Islet precursor cell (in vitro differentiated cells): Measurements from ENCODE around the gene IFNAR2.
"Not testable (repeated sequence)": the region's sequence is repeated elsewhere in the genome, so short reads cannot be mapped to it uniquely, and the experiment has no call there.

Experiments
- DNase-seq: peaks from one replicate; pipeline ENCODE4 v3.0.0-alpha.2; 2018

The IFNAR2 gene

DNA sequence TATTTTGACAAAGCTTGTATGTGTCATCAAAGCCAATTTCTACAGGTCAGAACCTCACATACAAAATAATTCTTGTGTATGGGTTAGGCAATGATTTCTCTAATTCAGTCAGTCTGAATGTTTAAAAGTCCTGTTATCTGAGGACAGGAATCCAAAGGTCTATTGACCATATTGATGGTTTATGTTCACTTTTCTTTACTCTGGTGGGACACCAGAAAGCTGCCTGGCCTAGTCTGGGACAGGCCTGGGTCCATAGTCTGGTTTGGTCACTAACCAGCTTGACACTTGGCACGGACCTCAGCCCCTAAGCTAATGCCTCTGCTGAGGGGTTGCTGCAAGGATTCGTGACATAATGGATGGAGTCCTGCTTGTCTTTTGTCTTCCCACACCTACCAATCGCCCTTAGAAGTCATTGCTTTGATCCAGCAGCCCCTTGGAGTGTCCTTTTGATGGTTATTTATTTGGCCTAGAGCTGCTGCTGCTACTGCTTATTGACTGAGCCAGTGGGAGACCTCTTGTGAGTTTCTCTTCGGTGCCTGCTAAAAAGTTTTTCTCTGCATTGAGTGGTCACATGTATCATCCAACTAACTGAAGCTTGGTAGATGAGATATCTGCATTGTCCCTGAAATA, 15.7 kb downstream of the IFNAR2 start:
- no peak for DNase-seq

DNA sequence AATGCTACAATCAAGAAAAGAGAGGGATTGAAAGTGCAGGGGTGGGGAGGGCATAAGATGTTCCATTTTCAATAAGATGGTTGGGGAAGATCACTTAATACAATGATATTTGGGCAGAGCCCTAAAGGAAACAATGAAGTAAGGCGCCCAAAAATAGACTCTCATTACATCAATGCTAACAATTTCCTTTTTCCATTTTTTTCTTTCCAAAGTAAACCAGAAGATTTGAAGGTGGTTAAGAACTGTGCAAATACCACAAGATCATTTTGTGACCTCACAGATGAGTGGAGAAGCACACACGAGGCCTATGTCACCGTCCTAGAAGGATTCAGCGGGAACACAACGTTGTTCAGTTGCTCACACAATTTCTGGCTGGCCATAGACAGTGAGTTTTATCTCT, 16.8 kb downstream of the IFNAR2 start:
- DNase-seq = no peak

DNA sequence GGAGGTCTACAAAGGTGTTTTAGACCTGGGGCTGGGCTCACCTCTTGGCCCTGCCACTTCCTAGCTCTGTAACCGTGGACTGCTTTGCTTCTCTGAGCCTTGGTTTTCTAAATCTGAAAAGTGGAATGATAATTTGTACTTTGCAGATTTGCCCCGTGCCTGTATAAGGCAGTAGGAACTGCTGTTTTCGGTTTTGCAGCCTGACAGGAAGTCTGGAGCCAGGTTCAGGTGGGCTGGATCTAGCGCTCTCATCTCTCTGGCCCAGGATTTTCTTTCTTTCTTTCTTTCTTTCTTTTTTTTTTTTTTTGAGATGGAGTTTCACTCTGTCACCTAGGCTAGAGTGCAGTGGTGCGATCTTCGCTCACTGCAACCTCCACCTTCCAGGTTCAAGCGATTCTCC, 17.2 kb downstream of the IFNAR2 start:
- DNase-seq = no peak

DNA sequence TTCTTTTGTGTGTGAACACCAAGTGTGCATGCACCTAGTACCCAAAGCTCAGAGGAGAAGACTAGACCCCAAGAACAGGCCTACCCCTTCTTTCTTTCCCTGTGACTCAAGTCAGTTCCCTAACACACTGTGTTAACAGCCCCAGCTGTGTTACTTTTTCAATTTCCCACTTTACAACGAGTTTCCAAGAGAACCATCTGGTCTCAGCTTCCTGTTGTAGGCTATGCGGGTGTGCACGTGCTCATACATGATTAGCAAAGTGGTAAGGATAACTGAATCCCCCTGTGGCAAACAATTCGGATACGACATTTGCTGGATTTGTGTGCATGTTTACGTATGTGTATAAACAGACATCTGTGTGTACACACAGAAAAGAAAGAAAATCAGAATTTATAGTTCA, 17.9 kb downstream of the IFNAR2 start:
- DNase-seq = no peak

DNA sequence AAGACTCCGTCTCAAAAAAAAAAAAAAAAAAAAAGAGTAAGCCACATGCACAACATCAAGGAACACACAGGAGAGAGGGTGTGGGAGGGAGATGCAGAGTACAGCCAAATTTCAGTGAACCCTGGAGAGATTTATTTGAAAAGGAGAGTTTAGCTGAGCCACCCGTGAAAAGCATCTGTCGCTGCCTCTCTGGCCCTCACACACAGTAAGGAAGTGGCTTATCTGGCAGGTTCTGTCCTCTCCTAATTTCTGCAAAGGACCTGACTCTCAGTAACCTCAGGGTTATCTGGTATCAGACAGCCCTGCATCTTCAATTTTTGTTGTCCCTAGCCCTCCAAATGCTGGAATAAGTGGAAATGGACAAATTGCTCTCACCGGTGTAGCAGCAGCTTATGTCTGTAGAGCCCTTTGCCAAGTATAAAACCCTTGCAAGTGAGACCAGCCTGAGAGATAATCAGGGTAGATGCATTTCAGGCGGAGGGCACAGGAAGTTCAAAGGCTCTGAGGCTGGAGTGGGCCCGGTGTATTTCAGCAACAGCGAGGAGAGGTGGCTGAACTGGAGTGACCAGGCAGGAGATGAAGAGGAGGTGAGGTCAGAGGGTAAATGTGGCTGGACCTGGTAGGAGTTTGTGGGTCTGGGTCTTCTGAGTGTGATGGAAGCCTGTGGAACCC, 19.7 kb downstream of the IFNAR2 start:
- DNase-seq = no peak

DNA sequence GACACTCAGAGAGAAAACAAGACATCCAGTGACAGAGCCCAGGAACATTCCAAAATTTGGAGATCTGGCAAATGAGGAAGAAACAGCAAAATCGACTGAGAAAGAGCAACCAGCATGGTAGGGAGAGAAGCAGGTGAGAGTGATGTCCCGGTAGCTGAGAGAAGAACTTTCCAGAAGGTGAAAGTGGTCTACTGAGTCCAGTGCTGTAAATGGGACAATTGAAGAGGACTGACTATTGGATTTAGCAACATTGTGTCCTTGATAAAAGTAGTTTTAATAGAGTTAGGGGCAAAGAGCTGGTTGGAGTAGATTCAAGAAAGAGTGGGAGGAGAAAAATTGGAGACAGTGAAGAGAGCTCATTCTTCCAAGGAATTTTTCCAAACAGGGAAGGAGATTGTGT, 21.4 kb downstream of the IFNAR2 start:
- no peak for DNase-seq

DNA sequence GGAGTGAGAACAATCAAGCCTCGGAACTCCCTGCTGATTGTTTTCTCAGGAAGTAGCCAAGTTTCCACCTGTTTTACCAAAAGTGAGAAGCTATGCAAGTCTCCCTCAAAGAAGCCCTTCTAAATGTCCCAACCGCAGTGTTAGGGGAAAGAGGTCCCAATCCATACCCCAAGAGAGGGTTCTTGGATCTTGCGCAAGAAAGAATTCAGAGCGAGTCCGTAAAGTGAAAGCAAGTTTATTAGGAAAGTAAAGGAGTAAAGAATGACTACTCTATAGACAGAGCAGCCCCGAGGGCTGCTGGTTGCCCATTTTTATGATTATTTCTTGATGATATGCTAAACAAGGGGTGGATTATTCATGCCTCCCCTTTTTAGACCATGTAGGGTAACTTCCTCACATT, 23.6 kb downstream of the IFNAR2 start:
- DNase-seq = not testable (repeated sequence)

DNA sequence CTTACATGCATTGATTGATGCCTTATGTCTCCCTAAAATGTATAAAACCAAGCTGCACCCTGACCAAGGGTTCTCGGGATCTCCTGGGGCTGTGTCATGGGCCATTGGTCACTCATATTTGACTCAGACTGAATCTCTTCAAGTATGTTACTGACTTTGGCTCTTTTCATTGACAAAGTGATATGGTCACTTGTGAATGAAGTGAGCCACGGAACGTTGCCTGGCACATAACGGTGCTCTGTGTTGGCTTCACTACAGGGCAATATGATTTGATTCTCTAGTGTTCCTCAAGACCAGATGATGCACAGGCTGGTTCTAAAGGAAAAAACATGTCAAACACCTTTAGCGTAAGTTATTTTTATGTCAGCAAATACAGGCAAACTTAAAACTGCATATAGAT, 25.0 kb downstream of the IFNAR2 start:
- no peak for DNase-seq

DNA sequence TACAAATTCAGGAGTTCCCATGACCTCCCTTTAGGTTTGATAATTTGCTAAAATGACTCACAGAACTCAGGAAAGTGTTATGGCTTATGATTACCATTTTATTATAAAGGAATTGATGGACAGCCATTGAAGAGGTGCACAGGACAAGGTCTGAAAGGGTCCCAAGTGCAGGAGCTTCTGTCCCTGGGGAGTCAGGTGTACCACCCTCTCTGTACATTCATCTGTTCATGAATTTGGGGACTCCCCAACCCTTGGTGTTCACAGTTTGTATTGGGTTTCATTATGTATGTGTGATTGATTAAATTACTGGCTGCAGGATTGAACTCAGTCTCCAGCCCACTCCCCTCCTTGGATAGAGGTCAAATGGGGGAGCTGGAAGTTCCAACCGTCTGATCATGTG, 25.7 kb downstream of the IFNAR2 start:
- no peak for DNase-seq

DNA sequence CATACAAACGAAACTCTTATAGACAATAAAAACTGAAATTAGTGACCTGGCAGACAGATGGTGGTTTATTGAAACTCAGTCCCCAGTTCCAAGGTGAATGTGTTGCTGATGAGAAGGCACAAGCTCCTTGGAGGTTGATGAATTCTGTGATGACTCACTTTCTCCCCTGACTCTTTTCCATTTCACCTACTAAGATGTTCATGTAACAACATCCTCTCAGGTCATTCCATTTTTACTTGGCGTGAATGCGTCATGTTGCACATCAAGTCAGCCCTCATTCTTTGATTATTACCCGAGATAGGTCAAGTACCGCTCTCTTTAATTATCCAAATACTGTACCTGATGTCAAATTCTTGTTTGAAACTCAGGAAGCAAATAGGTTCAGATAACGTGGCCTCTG, 26.3 kb downstream of the IFNAR2 start:
- DNase-seq = no peak

DNA sequence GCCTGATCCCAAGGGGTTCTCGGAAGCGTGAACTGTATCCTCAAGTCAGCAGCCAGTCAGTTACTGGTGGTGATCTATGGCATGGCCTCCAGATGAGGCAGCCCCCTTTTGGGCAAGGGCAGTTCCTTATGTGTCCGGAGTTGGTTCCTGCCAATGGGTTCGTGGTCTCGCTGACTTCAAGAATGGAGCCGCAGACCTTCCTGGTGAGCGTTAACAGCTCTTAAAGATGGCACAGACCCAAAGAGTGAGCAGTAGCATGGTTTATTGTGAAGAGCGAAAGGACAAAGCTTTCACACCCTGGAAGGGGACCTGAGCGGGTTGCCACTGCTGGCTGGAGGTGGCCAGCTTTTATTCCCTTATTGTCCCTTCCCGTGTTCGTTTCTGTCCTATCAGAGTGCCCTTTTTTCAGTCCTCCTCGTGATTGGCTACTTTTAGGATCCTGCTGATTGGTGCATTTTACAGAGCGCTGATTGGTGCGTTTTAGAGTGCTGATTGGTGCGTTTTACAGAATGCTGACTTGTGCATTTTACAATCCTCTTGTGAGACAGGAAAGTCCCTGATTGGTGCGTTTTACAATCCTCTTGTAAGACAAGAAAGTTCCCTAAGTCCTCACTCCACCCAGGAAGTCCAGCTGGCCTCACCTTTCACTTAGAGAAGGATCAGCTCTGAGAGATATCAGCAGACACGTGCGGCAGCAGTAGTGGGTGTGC, 27.5 kb downstream of the IFNAR2 start:
- DNase-seq = no peak

DNA sequence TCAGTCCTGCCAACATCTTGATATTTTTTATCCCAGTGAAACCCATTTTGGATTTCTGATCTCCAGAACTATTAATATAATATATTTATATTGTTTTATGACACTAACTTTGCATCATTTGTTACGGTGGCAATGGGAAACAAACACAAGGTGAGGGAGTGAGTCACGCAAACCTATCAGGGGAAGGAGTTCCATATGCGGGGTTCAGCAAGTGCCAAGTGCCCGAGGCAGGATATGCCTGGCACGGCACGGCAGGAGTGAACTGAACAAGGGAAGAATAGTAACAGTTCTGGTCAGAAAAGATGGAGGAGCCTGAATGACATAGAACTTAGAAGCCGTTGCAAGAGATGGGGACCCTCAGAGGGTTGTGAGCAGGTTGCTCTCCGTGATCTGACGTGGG, 28.7 kb downstream of the IFNAR2 start:
- DNase-seq = no peak

DNA sequence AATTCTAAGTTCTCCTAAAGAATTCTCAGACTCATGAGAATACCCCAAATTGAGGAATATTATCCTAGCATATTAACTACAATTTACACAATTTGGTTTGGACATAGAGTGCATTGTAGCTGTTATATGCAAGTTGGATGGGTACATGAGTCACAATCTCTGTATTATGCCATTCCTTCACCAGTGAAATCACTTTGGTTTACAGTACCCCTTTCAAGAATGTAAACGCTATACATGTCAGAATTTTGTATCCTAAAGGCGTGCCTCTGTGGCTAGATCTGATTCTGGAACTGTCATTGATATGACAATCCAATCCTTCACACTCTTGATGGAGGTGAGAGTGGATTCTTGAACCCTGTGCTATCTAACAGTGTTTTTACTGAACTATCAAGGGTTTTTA, 29.7 kb downstream of the IFNAR2 start:
- DNase-seq = no peak

DNA sequence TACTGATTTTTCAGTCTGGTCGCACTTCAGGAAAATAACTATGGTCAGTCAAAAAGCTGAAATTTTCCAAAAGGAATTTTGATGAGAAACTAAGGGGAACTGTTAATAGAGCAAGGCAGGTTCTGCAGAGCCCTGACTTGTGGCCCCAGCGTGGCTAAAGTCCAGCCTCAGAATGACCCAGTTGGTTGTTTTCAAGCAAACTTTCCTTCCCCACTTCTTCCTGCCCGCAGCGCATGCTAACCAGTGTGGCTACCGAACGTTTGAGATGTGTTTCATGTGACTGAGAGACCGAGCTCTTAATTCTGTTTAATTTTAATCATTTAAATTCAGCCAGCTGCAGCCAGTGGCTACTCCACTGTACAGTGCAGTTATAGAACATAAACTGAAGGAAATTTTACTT, 30.3 kb downstream of the IFNAR2 start:
- DNase-seq = no peak

DNA sequence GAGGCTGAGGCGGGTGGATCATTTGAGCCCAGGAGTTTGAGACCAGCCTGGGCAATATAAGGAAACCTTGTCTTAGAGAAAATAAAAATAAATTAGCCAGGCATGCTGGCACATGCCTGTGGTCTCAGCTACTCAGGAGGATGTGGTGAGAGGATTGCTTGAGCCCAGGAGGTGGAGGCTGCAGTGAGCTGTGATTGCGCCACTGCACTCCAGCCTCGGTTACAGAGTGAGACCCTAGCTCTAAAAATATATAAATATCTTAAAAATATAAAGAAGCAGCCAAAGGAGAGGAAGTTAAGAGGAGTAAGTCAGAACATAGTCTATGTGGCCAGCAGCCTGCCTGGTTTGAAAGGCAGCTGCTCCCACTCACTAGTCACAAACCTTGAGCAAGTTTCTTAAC, 31.9 kb downstream of the IFNAR2 start:
- no peak for DNase-seq

DNA sequence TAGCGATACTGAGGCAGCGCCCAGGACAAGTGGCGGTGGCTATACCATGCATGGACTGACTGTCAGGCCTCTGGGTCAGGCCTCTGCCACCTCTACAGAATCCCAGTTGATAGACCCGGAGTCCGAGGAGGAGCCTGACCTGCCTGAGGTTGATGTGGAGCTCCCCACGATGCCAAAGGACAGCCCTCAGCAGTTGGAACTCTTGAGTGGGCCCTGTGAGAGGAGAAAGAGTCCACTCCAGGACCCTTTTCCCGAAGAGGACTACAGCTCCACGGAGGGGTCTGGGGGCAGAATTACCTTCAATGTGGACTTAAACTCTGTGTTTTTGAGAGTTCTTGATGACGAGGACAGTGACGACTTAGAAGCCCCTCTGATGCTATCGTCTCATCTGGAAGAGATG, 33.2 kb downstream of the IFNAR2 start:
- DNase-seq = no peak

DNA sequence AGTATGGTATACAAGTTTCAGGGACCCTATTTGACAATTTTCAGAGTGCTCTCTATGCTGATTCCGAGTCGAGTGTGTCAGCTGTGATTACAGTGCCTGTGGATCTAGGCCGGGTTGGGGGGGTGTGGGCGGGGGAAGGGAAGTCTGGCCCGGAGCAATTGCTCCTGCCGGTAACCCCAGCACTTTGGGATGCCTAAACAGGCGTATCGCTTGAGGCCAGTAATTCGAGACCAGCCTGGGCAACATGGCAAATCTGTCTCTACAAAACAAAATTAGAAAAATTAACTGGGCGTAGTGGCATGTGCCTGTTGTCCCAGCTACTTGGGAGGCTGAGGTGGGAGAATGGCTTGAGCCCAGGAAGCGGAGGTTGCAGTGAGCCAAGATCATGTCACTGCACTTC, 34.8 kb downstream of the IFNAR2 start:
- DNase-seq = no peak

DNA sequence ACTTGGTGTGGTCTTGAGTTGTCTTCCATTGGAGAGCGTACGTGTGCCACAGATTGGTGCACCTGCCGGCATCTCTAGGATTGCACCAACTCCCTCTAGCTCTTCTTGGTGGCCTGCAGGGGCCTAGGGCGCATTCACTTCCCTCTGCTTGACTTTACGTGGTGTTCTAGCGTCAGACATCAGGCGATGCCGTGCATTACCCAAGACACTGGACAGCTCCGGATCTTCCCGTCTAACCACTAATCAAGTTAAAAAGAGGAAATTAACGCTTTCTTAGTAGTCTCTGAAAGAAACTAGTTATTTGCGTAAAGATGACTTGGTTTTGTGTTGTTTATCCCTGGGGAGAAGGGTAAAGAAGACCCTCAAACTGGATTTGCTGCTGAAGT, 35.9 kb downstream of the IFNAR2 start:
- DNase-seq = peak; percentile 71

DNA sequence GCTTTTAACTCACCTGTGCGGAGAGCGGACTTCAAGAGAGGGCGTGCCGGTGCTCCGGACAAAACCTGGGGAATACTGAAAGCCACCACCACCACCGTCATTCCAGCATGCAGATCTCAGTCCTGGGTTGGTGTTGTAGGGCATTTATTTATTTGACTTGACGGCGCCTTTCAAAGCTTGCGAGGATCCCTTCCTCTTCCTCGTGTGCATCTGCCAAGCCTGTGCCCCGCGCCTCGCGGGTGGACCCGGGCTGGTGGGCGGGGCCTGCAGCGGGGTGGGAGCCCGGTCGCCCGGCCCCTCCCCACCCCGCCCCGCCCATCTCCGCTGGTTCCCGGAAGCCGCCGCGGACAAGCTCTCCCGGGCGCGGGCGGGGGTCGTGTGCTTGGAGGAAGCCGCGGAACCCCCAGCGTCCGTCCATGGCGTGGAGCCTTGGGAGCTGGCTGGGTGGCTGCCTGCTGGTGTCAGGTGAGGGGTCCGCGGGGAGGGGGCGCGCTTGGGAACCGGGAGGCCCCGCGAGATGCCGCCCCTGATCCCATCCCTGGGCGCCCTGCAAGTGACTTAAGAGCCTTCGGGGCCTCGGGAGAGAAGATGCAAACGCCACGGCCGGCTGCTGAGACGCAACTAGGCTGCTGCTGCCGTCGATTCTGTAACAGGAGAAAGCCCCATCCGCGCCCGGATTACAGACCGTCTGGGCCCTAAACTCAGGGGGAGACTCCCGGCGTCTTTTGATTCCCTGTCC, 36.5 kb downstream of the IFNAR2 start, which contains the start of gene IL10RB:
IL10RB (plus strand) TSS at position 318 of the 739 bp plus-strand sequence; CDS start at position 417, 99 bp downstream.
- DNase-seq = peak; percentile 82

DNA sequence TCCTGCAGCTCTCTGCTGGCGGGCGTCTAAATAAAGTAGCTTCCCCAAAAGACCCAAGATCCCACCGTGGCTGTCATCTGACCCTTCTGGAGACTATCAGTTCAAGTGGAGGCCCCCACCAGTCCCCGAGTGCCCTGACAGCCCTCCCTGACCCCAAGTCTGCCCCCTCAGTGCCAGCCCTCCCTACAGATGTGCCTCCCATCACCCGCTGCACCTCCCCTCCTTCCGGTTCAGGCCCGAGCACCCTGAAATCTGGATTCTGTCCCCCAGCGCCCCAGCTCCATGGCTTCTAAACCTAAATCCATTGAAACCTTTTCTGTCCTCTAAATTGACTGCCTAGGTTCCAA, 37.0 kb downstream of the IFNAR2 start:
- DNase-seq = no peak

DNA sequence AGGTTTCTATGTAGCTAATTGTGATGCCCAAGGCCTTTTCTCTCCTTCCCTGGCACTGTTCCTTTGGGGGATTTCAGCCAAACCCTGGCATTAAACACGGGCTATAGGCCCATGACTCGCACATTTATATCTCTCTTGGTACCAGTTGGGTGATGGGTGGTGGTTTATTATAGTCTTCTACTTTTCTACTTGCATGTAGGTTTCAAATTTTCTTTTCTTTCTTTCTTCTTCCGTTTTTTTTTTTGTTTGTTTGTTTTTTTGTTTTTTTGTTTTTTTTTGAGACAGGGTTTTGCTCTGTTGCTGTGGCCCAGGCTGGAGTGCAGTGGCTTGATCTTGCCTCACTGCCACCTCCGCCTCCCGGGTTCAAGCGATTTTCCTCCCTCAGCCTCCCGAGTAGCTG, 37.5 kb downstream of the IFNAR2 start:
- DNase-seq = no peak

DNA sequence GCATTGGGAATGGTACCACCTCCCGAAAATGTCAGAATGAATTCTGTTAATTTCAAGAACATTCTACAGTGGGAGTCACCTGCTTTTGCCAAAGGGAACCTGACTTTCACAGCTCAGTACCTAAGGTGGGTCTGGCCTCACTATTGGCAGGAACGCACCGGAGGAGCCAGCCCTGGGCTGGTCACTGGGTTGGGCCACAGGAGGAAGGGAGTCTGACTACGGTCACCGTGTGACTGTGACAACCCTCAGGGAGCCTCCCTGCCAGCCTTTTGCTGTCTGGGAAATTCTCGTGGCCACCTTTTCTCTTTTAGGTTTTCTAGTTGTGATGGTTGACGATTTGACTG, 38.6 kb downstream of the IFNAR2 start:
- DNase-seq = no peak

DNA sequence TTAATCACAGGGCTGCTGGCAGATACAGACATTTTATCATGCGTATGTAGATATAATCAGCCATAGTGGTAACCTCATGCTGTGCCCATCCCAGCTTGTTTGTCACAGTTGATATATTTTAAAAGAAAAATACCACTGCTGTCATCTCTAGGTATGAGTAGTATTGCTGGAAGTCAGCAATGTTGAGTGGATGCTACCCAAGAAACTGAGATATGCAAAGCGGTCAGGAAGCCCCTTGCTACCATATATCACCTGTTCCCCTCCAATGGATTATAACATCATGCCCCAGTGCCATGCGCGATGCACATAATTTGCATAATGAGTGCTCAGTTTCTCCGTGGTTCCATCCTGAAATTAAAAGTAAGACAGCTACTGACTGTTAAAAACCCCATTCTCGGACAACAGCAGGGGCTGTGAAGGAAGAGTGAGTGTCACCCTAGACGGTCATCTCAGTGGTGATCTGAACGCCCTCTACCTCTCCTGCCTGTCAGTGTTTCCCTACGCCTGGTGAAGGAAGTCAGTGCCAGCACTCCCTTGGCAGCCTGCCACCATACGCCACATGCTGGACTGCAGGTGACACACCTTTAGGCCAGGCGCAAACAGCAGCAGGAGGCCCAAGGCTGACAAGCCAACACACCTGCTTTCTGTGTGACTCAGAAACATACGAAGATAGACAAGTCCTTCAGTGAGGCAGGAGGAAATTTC, 39.2 kb downstream of the IFNAR2 start:
- no peak for DNase-seq
